Suprapubic skin (tissue), 4 donors: Measurements from ENCODE around the gene PRR36.

ENCODE experiments used
- CTCF ChIP-seq, 2 donors: fragments of 200-600 bp in 1 of 2; fragments of 450-650 bp in 1 of 2; sonication (generic) in 1 of 2; IDR thresholded peaks; one replicate each; pipeline ENCODE4 v1.5.1; 2016 to 2019; ENCODE audit warnings: antibody characterized with exemption in 2 of 2, mild to moderate bottlenecking in 1 of 2, moderate library complexity in 1 of 2
- EP300 ChIP-seq: sonication (generic); formaldehyde crosslinking; IDR thresholded peaks from one replicate; pipeline ENCODE4 v1.6.1; 2017; ENCODE audit warnings: antibody characterized with exemption
- POLR2AphosphoS5 ChIP-seq, 3 donors: sonication (generic); formaldehyde crosslinking; IDR thresholded peaks; one replicate each; pipeline ENCODE4 v1.6.1; 2017; ENCODE audit warnings: antibody characterized with exemption in 3 of 3

GRCh38 chr19:7908078-7908699, 34.0 kb upstream of the PRR36 start:
- TF ChIP-seq EP300 (no peak), CTCF (IDR thresholded peaks at IDR 0.05) (no peak), POLR2AphosphoS5 (IDR thresholded peaks at IDR 0.05) (no peak)
